ENCODE data around the gene BSND.

GRCh38 chr1:54986025-54986424 lies 12.7 kb upstream of the BSND start:
- no peak for TF ChIP-seq POLR2AphosphoS5 (IDR thresholded peaks at IDR 0.05)
- TF ChIP-seq, protein P1, sequence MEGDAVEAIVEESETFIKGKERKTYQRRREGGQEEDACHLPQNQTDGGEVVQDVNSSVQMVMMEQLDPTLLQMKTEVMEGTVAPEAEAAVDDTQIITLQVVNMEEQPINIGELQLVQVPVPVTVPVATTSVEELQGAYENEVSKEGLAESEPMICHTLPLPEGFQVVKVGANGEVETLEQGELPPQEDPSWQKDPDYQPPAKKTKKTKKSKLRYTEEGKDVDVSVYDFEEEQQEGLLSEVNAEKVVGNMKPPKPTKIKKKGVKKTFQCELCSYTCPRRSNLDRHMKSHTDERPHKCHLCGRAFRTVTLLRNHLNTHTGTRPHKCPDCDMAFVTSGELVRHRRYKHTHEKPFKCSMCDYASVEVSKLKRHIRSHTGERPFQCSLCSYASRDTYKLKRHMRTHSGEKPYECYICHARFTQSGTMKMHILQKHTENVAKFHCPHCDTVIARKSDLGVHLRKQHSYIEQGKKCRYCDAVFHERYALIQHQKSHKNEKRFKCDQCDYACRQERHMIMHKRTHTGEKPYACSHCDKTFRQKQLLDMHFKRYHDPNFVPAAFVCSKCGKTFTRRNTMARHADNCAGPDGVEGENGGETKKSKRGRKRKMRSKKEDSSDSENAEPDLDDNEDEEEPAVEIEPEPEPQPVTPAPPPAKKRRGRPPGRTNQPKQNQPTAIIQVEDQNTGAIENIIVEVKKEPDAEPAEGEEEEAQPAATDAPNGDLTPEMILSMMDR (IDR thresholded peaks at IDR 0.05; ENCODE audit: poor library complexity, severe bottlenecking): no peak
- TF ChIP-seq, protein P2, sequence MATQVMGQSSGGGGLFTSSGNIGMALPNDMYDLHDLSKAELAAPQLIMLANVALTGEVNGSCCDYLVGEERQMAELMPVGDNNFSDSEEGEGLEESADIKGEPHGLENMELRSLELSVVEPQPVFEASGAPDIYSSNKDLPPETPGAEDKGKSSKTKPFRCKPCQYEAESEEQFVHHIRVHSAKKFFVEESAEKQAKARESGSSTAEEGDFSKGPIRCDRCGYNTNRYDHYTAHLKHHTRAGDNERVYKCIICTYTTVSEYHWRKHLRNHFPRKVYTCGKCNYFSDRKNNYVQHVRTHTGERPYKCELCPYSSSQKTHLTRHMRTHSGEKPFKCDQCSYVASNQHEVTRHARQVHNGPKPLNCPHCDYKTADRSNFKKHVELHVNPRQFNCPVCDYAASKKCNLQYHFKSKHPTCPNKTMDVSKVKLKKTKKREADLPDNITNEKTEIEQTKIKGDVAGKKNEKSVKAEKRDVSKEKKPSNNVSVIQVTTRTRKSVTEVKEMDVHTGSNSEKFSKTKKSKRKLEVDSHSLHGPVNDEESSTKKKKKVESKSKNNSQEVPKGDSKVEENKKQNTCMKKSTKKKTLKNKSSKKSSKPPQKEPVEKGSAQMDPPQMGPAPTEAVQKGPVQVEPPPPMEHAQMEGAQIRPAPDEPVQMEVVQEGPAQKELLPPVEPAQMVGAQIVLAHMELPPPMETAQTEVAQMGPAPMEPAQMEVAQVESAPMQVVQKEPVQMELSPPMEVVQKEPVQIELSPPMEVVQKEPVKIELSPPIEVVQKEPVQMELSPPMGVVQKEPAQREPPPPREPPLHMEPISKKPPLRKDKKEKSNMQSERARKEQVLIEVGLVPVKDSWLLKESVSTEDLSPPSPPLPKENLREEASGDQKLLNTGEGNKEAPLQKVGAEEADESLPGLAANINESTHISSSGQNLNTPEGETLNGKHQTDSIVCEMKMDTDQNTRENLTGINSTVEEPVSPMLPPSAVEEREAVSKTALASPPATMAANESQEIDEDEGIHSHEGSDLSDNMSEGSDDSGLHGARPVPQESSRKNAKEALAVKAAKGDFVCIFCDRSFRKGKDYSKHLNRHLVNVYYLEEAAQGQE (IDR thresholded peaks at IDR 0.05; ENCODE audit: borderline replicate concordance): no peak
- no peak for TF ChIP-seq SMC3 (conservative IDR thresholded peaks at IDR 0.05; ENCODE audit: poor library complexity)

All from neural cell (in vitro differentiated cells).